WTC11 (cell line): ENCODE data around the gene NDUFAF8.

Experiments used
- ATF1 ChIP-seq: sonication (generic); formaldehyde crosslinking; IDR thresholded peaks from 2 replicates; pipeline ENCODE4 v1.8.1; 2023; ENCODE audit warnings: mild to moderate bottlenecking, moderate library complexity, missing genetic modification reagents
- ESRRA ChIP-seq: sonication (generic); formaldehyde crosslinking; IDR thresholded peaks from 2 replicates; pipeline ENCODE4 v1.8.1; 2022; ENCODE audit warnings: mild to moderate bottlenecking, missing genetic modification reagents, borderline replicate concordance
- ETV6 ChIP-seq: sonication (generic); formaldehyde crosslinking; IDR thresholded peaks from 2 replicates; pipeline ENCODE4 v1.8.1; 2022; ENCODE audit warnings: mild to moderate bottlenecking, missing genetic modification reagents
- GRHL2 ChIP-seq: fragments of 250-450 bp; sonication (Bioruptor Pico); IDR thresholded peaks from 2 replicates; pipeline ENCODE4 v1.8.0; 2022; ENCODE audit warnings: mild to moderate bottlenecking, moderate library complexity; ENCODE audit not compliant: insufficient replicate concordance, severe bottlenecking
- NR1H2 ChIP-seq: sonication (generic); formaldehyde crosslinking; IDR thresholded peaks from 2 replicates; pipeline ENCODE4 v1.9.0; 2021; ENCODE audit warnings: mild to moderate bottlenecking, moderate library complexity, missing genetic modification reagents
- TEAD4 ChIP-seq: sonication (generic); formaldehyde crosslinking; IDR thresholded peaks from 2 replicates; pipeline ENCODE4 v1.8.0; 2022; ENCODE audit warnings: mild to moderate bottlenecking, missing genetic modification reagents
- ZNF423 ChIP-seq: fragments of 250-450 bp; sonication (Bioruptor Pico); IDR thresholded peaks from 2 replicates; pipeline ENCODE4 v2.1.2; 2022; ENCODE audit warnings: mild to moderate bottlenecking, moderate library complexity
- TF ChIP-seq, protein P1 (sequence below): fragments of 200-600 bp; IDR thresholded peaks from 2 replicates; pipeline ENCODE4 v1.8.0; 2022; ENCODE audit warnings: antibody characterized with exemption
- TF ChIP-seq, protein P2 (sequence below): fragments of 250-450 bp; sonication (Bioruptor Pico); IDR thresholded peaks from 2 replicates; pipeline ENCODE4 v1.8.0; 2021; ENCODE audit warnings: mild to moderate bottlenecking
- TF ChIP-seq, protein P3 (sequence below): sonication (generic); formaldehyde crosslinking; IDR thresholded peaks from 2 replicates; pipeline ENCODE4 v1.8.0; 2022; ENCODE audit warnings: mild to moderate bottlenecking, missing genetic modification reagents
- TF ChIP-seq, protein P4 (sequence below): sonication (generic); formaldehyde crosslinking; IDR thresholded peaks from 2 replicates; pipeline ENCODE4 v1.8.1; 2022; ENCODE audit warnings: mild to moderate bottlenecking, moderate library complexity, missing genetic modification reagents
- TF ChIP-seq, protein P5 (sequence below): sonication (generic); formaldehyde crosslinking; IDR thresholded peaks from 2 replicates; pipeline ENCODE4 v1.8.0; 2022; ENCODE audit warnings: mild to moderate bottlenecking, missing genetic modification reagents
- TF ChIP-seq, protein P6 (sequence below): sonication (generic); formaldehyde crosslinking; IDR thresholded peaks from 2 replicates; pipeline ENCODE4 v1.8.0; 2023; ENCODE audit warnings: missing genetic modification reagents, mild to moderate bottlenecking, borderline replicate concordance

DNA sequence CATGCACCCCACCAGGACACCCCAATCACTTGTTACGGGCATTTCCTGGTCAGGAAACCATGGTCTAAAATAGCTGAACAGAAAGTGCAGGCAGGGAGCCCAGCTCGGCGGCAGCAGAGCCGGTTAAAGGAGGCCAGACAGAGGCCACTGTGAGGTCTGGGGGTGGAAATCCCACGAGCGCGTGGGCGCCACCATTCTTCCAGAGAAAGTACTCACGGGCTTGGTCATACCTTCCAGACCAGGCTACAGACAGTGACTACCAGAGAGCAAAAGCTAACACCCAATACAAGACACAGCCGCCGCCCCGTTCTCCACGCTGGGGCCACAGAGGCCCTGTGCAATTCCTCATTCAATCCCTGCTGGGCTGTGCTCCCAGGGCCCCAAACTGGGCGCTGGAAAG, 28.2 kb upstream of the NDUFAF8 start:
- TF ChIP-seq ATF1 (no peak), ZNF423 (no peak), NR1H2 (CRISPR knock-in tag) (no peak), TEAD4 (CRISPR knock-in tag) (no peak), GRHL2 (CRISPR knock-in tag) (no peak), ETV6 (CRISPR knock-in tag) (no peak), ESRRA (CRISPR knock-in tag) (no peak)
- TF ChIP-seq, protein P1, sequence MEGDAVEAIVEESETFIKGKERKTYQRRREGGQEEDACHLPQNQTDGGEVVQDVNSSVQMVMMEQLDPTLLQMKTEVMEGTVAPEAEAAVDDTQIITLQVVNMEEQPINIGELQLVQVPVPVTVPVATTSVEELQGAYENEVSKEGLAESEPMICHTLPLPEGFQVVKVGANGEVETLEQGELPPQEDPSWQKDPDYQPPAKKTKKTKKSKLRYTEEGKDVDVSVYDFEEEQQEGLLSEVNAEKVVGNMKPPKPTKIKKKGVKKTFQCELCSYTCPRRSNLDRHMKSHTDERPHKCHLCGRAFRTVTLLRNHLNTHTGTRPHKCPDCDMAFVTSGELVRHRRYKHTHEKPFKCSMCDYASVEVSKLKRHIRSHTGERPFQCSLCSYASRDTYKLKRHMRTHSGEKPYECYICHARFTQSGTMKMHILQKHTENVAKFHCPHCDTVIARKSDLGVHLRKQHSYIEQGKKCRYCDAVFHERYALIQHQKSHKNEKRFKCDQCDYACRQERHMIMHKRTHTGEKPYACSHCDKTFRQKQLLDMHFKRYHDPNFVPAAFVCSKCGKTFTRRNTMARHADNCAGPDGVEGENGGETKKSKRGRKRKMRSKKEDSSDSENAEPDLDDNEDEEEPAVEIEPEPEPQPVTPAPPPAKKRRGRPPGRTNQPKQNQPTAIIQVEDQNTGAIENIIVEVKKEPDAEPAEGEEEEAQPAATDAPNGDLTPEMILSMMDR: no peak
- TF ChIP-seq, protein P2, sequence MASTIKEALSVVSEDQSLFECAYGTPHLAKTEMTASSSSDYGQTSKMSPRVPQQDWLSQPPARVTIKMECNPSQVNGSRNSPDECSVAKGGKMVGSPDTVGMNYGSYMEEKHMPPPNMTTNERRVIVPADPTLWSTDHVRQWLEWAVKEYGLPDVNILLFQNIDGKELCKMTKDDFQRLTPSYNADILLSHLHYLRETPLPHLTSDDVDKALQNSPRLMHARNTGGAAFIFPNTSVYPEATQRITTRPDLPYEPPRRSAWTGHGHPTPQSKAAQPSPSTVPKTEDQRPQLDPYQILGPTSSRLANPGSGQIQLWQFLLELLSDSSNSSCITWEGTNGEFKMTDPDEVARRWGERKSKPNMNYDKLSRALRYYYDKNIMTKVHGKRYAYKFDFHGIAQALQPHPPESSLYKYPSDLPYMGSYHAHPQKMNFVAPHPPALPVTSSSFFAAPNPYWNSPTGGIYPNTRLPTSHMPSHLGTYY (CRISPR knock-in tag): no peak
- TF ChIP-seq, protein P3, sequence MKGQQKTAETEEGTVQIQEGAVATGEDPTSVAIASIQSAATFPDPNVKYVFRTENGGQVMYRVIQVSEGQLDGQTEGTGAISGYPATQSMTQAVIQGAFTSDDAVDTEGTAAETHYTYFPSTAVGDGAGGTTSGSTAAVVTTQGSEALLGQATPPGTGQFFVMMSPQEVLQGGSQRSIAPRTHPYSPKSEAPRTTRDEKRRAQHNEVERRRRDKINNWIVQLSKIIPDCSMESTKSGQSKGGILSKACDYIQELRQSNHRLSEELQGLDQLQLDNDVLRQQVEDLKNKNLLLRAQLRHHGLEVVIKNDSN (CRISPR knock-in tag): no peak
- TF ChIP-seq, protein P4, sequence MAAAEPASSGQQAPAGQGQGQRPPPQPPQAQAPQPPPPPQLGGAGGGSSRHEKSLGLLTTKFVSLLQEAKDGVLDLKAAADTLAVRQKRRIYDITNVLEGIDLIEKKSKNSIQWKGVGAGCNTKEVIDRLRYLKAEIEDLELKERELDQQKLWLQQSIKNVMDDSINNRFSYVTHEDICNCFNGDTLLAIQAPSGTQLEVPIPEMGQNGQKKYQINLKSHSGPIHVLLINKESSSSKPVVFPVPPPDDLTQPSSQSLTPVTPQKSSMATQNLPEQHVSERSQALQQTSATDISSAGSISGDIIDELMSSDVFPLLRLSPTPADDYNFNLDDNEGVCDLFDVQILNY (CRISPR knock-in tag): no peak
- TF ChIP-seq, protein P5, sequence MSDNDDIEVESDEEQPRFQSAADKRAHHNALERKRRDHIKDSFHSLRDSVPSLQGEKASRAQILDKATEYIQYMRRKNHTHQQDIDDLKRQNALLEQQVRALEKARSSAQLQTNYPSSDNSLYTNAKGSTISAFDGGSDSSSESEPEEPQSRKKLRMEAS (CRISPR knock-in tag): no peak
- TF ChIP-seq, protein P6, sequence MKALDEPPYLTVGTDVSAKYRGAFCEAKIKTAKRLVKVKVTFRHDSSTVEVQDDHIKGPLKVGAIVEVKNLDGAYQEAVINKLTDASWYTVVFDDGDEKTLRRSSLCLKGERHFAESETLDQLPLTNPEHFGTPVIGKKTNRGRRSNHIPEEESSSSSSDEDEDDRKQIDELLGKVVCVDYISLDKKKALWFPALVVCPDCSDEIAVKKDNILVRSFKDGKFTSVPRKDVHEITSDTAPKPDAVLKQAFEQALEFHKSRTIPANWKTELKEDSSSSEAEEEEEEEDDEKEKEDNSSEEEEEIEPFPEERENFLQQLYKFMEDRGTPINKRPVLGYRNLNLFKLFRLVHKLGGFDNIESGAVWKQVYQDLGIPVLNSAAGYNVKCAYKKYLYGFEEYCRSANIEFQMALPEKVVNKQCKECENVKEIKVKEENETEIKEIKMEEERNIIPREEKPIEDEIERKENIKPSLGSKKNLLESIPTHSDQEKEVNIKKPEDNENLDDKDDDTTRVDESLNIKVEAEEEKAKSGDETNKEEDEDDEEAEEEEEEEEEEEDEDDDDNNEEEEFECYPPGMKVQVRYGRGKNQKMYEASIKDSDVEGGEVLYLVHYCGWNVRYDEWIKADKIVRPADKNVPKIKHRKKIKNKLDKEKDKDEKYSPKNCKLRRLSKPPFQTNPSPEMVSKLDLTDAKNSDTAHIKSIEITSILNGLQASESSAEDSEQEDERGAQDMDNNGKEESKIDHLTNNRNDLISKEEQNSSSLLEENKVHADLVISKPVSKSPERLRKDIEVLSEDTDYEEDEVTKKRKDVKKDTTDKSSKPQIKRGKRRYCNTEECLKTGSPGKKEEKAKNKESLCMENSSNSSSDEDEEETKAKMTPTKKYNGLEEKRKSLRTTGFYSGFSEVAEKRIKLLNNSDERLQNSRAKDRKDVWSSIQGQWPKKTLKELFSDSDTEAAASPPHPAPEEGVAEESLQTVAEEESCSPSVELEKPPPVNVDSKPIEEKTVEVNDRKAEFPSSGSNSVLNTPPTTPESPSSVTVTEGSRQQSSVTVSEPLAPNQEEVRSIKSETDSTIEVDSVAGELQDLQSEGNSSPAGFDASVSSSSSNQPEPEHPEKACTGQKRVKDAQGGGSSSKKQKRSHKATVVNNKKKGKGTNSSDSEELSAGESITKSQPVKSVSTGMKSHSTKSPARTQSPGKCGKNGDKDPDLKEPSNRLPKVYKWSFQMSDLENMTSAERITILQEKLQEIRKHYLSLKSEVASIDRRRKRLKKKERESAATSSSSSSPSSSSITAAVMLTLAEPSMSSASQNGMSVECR (CRISPR knock-in tag): no peak
